ENCODE results near the gene LSP1.
"Not testable (repeated sequence)": the region's sequence is repeated elsewhere in the genome, so short reads cannot be mapped to it uniquely, and the experiment has no call there.

The LSP1 gene

DNA sequence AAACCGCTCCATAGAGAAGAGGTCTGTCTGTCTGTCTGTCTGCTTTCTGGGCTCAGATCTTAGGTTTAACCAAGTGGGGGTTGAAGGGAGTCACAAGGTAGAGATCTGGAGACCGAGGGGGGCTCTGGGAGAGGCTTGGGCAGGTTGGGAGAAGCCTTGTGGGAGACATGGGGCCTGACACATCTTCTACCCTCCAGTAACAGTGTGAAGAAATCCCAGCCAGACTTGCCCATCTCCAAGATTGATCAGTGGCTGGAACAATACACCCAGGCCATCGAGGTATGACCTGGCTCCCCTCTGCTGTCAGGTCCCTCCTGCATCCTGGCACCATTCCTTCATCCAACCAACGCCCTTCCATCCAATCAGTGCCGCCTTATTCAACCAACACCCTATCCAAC, 31.4 kb downstream of the LSP1 start:
- in situ Hi-C loops (cut with HindIII; ENCODE audit: low sequenced_read_pairs), result no loop called here
- TF ChIP-seq, protein P1, sequence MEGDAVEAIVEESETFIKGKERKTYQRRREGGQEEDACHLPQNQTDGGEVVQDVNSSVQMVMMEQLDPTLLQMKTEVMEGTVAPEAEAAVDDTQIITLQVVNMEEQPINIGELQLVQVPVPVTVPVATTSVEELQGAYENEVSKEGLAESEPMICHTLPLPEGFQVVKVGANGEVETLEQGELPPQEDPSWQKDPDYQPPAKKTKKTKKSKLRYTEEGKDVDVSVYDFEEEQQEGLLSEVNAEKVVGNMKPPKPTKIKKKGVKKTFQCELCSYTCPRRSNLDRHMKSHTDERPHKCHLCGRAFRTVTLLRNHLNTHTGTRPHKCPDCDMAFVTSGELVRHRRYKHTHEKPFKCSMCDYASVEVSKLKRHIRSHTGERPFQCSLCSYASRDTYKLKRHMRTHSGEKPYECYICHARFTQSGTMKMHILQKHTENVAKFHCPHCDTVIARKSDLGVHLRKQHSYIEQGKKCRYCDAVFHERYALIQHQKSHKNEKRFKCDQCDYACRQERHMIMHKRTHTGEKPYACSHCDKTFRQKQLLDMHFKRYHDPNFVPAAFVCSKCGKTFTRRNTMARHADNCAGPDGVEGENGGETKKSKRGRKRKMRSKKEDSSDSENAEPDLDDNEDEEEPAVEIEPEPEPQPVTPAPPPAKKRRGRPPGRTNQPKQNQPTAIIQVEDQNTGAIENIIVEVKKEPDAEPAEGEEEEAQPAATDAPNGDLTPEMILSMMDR (IDR thresholded peaks at IDR 0.05; ENCODE audit: low read depth, low read length), result no peak
- no peak for DNase-seq (ENCODE audit: low read depth, low spot score)
- H3K4me3 ChIP-seq (ENCODE audit: low read depth, low read length), result no peak overlapping the region

DNA sequence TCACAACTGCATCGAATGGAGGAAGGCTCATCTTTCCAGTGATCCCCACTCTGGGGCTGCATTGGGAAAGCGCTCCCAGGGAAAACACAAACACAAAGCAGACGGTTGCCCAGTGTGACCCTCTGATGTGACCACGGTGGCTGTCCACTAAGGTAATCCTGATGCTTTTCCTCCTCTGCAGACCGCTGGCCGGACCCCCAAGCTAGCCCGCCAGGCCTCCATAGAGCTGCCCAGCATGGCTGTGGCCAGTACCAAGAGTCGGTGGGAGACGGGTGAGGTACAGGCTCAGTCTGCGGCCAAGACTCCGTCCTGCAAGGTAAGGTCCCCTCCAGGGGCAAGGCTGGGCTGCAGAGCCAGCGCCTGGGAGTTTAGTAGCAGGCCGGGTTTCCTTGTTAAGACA, 33.7 kb downstream of the LSP1 start:
- H3K4me3 ChIP-seq (ENCODE audit: low read depth, low read length); DNase-seq (ENCODE audit: low read depth, low spot score); in situ Hi-C loops (cut with HindIII; ENCODE audit: low sequenced_read_pairs): not testable (repeated sequence)

DNA sequence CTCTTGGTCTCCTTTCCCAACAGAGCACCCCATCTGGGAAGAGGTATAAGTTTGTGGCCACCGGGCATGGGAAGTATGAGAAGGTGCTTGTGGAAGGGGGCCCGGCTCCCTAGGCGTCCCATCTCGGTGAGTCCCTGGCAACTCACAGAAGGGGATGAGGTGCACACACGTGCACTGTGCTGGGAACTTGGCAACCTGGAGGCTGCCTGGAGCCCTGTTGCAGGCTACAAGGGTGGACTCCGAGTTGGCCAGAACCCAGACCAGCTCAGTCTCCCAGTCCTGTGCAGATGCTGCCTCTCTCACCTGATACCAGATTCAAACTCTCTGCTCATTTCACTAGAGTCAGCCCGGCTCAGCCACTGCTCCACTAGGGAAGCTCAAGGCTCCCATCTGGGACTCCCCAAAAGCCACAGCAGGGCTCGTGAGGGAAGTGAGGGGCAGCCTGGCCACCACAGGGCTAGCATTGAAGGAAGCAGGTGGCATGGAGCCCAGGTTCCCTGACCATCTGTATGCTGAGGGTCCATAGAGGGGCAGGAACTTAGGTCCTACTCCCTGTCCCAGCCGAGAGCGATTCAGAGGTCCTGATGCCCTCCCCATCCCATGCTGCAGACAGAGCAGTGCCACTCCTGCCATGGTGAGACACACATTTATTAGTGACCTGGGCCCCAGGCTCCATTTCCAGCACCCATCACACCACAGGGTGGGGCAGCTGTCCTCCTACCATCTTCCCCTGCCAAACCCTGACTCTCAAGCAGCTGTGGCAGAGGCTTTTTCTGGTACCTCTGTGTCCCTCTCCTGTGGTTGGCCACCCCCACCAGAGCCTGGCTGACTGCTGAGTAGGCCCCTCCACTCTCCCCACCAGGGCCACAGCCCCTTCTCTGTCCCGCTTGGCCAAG, 34.8 kb downstream of the LSP1 start:
- no peak overlapping the region for H3K4me3 ChIP-seq (ENCODE audit: low read depth, low read length)
- TF ChIP-seq, protein P1 (IDR thresholded peaks at IDR 0.05; ENCODE audit: low read depth, low read length), result no peak
- in situ Hi-C loops (cut with HindIII; ENCODE audit: low sequenced_read_pairs), result no loop called here

DNA sequence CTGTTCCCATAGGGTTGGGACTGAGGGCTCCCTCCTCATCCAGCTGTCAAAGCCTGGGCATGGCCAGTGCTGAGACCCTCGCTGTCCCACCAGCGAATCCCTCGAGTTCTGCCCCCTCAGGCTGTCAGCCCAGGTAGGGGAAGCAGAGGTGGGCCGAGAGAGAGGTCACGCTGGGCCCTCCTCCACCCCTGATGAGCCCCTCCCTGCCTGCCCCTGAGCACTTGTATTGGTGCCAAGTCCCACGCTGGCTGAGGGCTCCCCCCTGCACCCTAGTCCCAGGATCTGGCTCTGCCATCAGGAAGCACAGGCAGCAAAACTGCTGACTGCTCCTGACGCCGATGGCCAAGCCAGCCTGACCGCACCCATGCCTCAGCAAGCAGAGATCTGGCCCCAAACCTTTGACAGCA, 35.5 kb downstream of the LSP1 start:
- in situ Hi-C loops (cut with HindIII; ENCODE audit: low sequenced_read_pairs), result no loop called here
- no peak overlapping the region for H3K4me3 ChIP-seq (ENCODE audit: low read depth, low read length)

More for the DNA sequence above, 34.8 kb downstream of the LSP1 start:
- no peak for DNase-seq (ENCODE audit: low read depth, low spot score)

DNA sequence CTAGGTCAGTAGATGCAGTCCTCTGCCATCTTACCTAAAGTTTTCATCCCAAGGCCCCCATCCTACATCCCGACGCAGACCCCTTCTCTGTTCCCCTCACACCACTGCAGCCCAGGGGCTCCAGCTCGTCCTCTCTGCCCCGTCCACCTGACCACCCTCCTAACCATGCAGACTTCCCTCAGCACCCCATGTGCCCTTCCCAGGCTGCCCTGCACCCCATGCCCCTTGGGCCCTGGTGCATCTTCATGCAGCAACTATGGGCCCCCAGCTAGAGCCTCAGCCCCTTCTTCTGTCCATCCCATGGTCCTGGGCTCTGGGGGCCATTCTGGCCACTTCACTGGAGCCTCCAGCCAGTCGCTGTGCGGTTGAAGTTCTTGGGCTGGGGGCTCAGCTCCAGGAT, 35.9 kb downstream of the LSP1 start:
- DNase-seq (ENCODE audit: low read depth, low spot score), result no peak
- in situ Hi-C loops (cut with HindIII; ENCODE audit: low sequenced_read_pairs), result no loop called here
- TF ChIP-seq, protein P1 (IDR thresholded peaks at IDR 0.05; ENCODE audit: low read depth, low read length), result no peak
- no peak overlapping the region for H3K4me3 ChIP-seq (ENCODE audit: low read depth, low read length)

More for the DNA sequence above, 35.5 kb downstream of the LSP1 start:
- DNase-seq (ENCODE audit: low read depth, low spot score), result no peak
- TF ChIP-seq, protein P1 (IDR thresholded peaks at IDR 0.05; ENCODE audit: low read depth, low read length), result no peak

DNA sequence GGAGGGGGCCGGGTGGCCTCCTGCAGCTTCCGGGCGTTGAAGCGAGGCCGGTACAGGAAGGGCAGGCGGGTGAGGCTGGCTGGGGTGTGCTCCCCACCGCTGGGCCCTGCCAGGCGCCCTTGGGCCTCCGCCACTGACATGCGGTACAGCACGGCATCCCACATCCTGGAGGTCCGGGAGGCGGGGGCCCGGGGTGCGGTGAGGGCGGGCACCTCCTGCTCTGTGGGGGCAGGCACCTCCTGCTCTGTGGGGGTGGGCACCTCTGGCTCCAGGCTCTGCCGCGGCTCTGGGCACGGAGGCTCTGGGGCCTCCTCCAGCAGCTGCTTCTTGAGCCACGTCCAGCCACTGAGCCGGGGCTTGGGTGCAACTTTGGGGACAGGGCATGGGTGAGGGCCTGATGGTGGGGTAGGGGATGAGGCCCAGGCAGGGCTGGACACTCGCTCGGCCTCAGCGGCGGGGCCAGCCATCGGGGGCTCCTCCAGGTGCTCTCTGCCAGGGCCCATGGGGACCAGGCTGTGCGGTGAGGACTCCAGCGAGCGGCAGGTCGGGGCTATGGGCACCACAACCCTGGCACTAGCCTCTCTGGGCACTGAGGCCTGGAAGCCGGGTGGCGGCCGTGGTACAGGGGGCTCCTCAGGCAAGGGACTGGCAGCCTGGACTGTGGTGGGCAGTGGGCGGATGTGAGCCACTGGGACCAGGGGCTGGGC, 36.5 kb downstream of the LSP1 start:
- DNase-seq (ENCODE audit: low read depth, low spot score), result no peak
- no peak overlapping the region for H3K4me3 ChIP-seq (ENCODE audit: low read depth, low read length)
- TF ChIP-seq, protein P1 (IDR thresholded peaks at IDR 0.05; ENCODE audit: low read depth, low read length), result no peak
- in situ Hi-C loops (cut with HindIII; ENCODE audit: low sequenced_read_pairs), result no loop called here

Measured in astrocyte of the spinal cord (primary cell).